ENCODE results near the gene STAT5B.
A peak's percentile ranks its signal among the peaks of the same experiment; 100 is the strongest.
"Not testable (repeated sequence)": the region's sequence is repeated elsewhere in the genome, so short reads cannot be mapped to it uniquely, and the experiment has no call there.

STAT5B gene

DNA sequence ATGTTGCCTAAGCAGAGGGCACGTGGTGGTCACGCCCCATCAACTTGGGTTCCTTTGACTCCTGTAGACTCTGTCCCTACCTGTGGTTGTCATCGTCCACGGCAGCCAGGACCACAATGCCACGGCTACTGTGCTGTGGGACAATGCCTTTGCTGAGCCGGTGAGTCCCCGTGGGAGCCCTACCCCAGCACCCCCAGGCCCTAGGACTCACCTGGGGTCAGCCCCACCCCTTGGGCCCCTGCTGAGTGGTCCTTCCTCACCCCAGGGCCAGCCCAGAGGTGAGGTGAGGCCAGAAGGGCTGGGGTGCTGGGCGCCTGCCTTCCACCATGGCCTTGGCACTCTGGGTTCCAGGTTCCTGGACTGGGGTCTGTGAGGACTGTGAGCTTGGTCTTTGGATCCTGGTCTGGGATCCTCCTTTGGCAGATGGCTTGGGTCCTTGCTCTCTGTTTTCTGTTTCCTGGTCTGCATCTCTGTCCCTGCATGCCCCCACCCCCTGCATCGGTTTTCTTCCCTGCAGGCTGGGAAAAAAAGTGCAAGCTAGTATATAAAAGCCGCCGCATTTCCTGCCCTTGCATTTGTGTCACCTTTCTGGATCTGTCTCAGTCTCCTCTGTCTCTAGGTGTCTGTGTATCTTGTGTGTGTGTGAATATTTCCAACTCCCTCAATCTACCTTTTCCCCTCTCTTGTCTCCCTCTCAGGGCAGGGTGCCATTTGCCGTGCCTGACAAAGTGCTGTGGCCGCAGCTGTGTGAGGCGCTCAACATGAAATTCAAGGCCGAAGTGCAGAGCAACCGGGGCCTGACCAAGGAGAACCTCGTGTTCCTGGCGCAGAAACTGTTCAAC is 29.6 kb upstream of the STAT5B start:
- DNase-seq, result no peak

DNA sequence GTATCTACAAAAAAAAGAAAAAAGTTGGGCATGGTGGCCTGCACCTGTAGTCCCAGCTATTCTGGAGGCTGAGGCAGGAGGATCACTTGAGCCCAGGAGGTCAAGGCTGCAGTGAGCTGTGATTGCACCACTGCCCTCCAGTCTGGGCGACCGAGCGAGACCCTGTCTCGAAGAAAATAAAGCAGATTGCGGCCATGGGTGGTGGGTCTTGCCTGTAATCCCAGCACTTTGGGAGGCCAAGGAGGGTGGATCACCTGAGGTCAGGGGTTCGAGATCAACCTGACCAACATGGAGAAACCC is 28.8 kb upstream of the STAT5B start:
- not testable (repeated sequence) for DNase-seq

DNA sequence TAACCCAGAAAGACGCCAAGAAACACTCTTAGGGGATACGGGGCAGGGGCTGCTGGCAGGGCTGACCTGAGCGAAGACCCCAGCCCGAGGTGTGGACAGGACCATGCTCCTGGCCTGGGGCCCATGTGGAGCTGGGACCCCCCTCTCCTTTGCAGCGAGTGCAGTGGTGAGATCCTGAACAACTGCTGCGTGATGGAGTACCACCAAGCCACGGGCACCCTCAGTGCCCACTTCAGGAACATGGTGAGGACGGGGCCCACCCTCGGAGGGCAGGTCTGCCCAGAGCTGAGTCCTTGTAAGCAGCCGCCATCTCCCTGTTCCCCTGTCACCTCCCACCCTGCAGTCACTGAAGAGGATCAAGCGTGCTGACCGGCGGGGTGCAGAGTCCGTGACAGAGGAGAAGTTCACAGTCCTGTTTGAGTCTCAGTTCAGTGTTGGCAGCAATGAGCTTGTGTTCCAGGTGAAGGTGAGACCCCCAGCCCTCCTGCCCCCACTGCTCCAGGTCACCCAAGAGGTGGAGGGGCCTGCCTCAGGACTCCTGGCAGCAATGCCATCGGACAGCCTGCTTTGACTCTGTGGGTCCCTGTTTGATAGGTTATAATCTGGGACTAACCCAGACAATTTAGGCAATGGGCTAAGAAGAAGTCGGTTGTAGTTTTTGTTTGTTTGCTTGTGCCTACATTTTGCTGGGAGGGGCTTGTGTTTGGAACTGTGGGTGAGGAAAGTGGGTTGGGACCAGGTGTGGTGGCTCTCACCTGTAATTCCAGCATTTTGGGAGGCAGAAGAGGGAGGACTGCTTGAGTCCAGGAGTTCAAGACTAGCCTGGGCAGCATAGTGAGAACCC is 28.2 kb upstream of the STAT5B start:
- no peak for DNase-seq

DNA sequence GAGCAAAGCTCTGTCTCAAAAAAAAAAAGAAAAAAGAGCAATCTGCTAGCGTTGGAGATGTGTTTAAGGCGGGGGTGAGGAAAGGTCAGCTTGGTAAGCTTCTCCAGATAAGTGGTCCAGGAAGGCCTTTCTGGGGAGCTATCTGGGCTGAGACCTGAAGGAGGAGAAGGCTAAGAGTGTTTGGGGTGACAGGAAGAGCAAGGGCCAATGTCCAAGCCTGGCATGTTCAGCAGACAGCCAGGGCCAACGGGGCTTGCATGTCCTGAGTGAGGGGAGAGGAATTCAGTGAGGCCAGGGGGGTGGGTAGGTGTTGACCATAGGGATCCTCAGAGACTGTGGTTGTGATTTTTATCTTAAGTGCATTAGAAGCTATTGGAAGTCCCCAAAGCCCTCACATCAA is 27.5 kb upstream of the STAT5B start:
- no peak for DNase-seq

DNA sequence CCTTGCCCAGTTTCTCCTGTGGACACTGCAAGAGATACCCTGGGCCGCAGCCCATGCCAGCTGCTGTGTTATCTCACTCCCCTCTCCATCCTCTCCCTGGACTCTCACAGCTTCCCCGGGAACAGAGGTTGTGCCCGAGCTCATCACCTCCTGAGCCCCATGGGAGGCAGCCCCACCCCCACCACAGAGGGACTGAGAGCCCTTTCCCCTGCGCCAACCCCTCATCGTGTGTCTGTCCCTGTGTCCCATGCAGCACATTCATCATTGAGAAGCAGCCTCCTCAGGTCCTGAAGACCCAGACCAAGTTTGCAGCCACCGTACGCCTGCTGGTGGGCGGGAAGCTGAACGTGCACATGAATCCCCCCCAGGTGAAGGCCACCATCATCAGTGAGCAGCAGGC is 24.8 kb upstream of the STAT5B start:
- no peak for DNase-seq

DNA sequence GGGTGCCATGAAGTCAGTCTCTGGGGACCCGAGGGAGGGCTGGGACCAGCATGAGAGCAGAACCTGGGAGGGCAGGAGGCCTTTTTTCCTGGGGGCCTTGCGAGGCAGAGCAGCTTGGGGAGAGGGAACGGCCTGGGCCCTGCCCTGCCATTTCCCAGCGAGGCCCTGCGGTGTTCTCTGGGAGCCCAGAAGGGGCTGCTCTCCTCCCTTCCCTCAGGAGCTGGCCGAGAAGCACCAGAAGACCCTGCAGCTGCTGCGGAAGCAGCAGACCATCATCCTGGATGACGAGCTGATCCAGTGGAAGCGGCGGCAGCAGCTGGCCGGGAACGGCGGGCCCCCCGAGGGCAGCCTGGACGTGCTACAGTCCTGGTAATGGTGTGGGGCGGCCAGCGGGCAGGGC is 23.7 kb upstream of the STAT5B start:
- DNase-seq, result not testable (repeated sequence)

DNA sequence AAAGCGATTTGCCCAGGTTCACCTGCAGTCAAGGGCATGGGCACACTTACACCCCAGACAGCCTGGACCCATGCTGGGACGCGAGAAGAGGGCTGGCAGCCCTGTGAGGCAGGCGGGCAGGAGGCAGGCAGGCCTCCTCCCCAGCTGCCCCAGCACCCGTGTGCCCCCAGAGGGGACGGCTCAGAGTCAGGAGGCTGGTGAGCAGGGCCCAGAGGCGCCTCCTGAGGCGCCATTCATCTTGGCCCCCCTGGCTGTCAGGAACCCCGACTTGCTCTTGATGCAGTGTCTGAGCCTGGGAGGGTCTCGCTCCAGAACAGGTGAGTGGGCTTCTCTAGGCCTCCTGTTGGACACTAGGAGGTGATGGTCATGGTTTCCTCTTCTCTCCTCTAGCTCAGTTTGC is 23.2 kb upstream of the STAT5B start:
- not testable (repeated sequence) for DNase-seq

DNA sequence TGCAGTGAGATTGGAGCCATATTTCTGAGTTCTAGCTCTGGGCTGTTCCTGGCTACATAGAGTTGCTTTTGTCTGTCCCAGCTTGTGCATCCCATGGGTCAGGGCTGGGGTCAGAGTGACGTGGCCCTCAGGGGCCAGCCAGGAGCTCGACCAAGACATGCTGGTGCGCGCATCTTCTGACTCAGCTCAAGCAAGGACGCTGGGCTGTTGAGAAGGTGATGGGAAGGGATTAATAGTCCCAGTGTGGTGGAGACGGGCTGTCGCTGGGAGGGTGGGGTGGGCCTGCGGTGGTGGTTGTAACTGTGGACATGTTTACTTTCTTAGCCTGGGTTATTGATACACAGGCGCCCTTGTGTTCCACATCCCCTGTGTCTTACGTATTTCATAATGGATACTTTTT is 21.6 kb upstream of the STAT5B start:
- not testable (repeated sequence) for DNase-seq

DNA sequence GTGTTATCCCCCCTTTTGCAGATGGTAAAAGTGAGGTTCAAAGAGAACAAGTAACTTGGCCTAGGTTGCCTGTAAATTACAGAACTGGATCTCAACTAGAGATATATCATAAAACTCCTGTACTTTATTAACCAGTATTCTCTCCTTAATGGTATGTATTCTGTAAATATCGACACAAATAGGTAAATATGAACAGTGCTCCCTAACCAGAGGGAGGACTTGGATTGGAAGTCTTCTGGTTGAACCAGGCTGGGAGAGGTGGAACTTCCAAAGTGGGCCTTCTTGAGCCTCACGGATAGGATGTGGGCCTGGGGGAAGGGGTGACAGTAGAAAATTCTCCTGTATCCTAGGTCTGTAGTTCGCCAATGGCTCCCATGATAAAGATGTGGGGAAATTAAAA is 19.8 kb upstream of the STAT5B start:
- no peak for DNase-seq

DNA sequence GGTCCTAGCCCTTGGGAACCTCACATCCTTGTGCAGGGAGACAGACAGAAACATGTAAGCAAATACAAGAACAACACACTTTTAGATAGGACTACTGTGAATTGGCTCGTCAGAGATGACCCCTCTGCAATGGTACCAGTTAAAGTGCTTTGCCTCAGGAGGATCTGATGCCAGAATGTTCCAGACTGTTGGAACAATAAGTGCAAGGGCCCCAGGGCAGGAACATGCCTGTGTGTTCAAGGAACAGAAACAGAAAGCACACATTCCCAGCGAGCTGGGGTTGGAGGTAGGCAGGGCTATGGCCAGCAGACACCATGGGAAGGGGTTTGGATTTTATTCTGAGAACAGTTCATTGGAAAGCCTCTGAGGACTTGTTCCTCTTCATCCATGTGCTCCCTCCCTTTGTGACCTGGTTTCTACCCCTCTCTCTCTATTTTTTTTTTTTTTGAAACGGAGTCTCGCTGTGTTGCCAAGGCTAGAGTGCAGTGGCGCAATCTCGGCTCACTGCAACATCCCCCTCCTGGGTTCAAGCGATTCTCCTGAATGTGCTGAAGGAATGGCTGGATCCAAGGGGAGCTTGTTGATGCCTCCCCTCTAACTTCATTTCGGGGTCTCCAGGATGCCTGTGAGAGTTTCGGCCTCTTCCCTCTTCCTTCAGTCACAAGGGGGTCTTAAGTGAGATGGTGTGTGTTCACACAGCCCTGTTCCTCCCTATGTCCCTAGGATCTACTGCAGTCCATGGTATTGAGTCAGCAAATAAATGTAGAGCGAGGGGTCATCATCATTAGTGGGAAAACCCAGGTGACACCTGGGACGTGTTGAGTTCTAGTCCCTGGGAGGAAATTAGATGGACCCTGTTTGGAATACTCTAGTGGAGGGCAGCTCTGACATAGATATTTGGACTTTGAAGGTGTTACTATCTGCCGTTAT is 18.5 kb upstream of the STAT5B start:
- peak in 1 of 3 donors; percentile 51 for DNase-seq

DNA sequence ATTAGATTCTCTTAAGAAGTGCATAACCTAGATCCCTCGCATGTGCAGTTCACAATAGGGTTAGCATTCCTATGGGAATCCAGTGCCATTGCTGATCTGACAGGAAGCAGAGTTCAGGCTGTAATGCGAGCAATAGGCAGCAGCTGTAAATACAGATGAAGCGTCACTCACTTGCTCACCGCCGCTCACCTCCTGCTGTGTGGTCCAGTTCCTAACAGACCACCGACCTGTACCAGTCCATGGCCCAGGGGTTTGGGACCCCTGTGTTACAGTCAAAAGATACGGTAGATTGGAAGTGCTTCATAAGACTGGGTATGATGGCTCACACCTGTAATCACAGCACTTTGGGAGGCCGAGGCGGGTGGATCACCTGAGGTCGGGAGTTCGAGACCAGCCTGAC is 14.9 kb upstream of the STAT5B start:
- DNase-seq, result no peak

DNA sequence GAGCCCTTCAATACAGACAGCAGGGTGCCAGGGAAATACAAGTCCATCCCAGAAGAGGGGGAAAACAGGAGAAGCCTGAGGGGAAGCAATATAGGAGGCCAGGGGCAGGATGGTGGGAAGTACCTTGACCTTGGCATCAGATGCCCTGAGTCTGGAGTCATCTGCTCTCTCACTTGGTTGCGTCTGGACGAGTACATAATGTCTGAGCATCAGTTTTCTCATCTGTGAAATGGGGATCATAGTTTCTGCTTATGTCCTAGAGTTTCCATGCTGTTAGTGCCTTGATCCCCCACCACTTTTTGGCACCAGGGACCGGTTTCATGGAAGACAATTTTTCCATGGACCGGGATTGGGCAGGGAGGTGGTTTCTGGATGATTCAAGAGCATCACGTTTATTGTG is 14.4 kb upstream of the STAT5B start:
- DNase-seq, result peak in 1 of 3 donors; percentile 26

DNA sequence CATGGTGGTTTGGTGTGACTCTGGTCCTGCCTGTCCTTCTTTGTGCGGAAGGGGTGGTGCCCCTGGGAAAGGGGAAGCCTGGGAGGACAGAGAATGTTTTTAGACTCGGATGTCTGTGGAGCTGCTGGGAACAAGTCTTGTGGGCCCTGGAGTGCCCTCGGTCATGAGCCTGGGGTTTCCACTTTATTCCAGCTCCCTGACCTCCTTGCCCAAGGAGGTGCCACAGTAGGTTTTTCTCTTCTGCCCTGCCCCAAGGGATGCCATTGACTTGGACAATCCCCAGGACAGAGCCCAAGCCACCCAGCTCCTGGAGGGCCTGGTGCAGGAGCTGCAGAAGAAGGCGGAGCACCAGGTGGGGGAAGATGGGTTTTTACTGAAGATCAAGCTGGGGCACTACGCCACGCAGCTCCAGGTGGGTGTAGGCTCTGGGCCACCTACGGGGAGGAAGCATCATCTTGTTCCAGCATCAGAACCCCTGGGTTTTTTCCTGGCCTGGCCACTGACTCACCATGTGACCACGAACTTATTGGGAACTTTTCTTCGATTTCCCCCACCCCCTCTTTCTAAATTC is 13.5 kb upstream of the STAT5B start:
- DNase-seq, result peak; percentile 88 to 91 (median 88)

DNA sequence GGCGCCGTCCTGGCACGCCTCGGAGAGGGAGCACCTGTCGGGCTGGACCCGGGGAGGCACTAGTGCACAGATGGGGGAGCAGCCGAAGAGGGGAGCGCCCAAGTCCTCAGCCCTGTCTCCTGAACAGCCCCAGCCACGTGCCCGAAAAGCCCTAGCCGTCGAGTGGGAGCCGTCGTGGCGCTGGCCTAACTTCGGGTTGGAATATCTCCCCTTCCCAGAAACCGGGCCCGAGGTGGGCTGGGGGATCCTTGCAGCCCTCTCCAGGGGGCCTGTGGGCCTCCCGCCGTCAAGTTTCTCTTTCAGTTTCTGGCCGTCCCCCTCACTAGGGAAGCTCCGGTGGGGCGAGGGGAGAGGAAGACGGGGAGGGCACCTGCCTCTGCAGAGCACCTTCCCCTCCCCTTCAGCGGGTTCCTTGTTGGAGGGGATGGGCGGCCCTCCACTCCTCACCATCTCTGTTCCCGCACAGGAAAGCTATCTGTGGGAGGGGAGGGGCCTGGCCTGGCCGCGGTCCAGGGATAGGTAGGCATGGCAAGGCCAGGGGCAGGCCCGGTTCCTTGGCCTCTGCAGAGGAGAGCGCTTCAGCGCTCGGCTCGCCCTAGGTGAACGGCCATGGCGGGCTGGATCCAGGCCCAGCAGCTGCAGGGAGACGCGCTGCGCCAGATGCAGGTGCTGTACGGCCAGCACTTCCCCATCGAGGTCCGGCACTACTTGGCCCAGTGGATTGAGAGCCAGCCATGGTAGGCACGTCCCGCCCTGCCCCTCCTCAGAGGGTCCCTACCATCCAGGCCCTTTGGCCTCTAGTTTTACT is 12.8 kb upstream of the STAT5B start:
- DNase-seq, result peak in 1 of 3 donors; percentile 63

DNA sequence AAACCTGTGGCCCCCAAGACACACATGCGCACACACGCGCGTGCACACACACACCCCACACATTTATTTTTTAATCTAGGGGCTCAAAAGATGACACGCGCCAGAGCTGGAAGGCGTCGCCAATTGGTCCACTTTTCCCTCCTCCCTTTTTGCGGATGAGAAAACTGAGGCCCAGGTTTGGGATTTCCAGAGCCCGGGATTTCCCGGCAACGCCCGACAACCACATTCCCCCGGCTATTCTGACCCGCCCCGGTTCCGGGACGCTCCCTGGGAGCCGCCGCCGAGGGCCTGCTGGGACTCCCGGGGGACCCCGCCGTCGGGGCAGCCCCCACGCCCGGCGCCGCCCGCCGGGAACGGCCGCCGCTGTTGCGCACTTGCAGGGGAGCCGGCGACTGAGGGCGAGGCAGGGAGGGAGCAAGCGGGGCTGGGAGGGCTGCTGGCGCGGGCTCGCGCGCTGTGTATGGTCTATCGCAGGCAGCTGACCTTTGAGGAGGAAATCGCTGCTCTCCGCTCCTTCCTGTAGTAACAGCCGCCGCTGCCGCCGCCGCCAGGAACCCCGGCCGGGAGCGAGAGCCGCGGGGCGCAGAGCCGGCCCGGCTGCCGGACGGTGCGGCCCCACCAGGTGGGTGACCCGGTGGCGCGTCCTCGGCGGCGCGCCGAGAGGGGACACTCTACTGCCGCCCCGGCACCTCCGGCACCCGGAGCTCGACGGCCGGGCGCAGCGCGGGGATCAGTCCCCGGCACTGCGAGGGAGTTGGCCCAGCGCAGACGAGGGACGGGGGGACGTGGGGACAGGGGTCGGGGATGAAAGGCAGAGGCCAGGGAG is 12.0 kb upstream of the STAT5B start, which contains the start of gene STAT5A:
Gene STAT5A (plus strand): TSS at position 522 of the 826 bp plus-strand sequence. CDS start 914 bp downstream, outside the sequence.
- peak; percentile 91 to 97 (median 96) for DNase-seq

DNA sequence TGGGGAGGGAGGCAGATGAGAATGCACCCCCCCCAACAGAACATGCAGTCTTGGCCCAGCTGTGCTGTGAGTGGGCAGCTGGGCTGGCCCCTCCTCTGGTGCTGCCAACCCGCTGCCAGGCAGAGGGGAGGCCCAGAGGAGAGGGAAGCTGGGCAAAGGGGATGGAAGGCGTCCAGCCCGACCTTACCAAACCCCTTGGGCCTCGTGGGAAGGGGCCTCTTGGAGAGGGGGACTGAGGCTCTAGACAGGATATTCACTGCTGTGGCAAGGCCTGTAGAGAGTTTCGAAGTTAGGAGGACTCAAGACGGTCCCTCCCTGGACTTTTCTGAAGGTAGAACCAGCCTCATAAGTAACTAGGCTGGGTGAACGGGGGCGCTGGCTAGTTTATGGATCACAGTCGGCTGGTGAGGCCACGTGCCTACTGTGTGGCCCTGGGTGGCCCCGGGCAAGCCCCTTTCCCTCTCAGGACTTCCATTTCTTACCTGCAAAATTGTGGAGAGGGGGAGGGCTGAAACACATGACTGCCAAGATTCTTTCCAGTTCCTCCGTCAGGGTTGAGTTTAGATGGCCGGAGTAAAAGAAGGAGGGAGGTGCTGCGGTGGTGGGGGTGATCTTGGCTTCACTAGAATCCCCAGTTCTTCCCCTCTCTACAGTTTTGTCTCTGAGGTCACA is 11.2 kb upstream of the STAT5B start:
- peak; percentile 71 to 87 (median 78) for DNase-seq

DNA sequence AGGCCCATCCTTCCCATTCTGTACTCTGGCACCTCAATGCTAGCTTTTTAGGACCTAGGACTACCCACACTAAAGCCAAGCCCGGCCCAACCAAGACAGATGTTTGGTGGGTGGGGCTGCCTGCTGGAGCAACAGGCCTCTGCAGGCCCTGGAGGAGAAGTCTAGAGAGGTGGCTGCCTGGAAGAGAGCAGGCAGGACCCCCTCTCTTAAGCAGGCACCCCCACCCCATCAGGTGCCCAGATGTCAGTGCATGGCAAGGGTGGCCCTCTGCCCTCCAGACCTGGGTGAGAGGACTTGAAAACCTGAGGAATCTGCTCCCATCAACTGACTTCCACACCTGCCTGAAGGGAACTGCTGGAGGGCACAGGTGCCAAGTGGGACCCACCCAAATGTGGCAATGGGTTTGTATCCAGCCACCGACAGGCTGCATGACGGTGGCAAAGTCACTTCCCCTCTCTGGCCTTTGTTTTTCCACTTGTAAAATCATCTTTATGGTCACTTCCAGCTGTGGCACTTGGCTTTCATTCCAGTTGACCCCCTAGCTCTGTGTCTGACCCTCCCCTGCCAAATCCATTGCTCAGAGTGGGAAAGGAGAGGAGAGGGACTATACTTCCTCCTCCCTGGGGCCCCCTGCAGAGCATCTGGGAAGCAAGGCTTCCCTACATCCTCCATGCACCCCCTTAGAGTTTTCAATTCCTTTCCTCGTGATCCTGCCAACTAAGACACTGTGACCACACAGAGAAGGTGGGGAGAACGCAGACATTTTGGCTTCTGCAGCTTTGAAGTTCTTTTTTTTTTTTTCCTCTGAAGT is 10.4 kb upstream of the STAT5B start:
- peak in 2 of 3 donors; percentile 50 to 54 for DNase-seq

DNA sequence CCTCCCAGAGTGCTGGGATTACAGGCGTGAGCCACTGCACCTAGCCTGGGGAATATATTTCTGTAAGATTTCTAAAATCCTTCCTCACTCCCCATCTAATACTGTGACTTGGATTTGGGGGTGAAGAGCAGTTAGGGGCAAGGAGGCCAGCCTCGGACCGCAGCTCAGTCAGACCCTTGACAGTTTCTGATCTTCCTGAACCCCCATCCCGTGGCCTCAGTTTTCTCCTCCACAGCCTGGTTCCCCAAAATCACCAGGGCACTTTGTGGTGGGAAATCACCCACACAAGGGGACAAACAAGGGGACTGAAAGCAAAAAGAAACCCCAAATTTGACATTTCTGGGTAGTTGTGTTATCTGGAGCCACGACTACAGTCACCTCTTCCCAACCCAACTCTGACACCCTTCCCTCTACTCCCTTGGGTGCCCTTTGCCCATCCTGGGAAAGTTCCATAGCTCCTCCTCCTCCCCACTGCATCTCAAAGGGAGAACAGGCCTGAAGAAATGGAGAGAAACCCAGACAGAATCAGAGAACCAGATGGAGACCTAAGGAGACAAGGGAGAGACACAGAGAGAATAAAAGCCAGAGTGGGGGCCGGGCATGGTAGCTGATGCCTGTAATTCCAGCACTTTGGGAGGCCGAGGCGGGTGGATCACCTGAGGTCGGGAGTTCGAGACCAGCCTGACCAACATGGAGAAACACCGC is 9.3 kb upstream of the STAT5B start:
- no peak for DNase-seq

DNA sequence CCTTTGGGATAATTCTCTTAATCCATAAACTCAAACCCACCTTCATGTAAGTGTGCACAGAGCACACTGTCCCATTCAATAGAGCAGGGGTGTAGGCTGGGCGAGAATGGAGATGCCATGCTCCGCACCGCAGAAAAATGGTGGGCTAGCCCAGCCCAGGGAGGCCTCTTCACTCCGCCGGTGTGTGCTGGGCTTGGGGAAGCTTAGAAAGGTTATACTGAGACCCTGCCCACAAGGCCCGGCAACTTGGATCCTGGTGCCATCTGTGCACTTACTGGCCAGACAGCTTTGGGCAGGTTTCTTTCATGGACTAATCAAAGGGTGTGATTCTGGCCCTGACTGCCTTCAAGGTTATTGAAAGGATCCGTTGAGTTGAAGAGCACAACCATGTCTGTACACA is 8.4 kb upstream of the STAT5B start:
- no peak for DNase-seq
